SK-N-SH treated with all-trans-retinoic acid at 6 μM for 48 hours (cell line): ENCODE data around the gene APOB.

Experiments
- ATAC-seq: fragments of 200-7000 bp; cut with Tn5 transposase; 3 replicates; pipeline ENCODE4 v1.9.1; 2020; ENCODE audit warnings: mild to moderate bottlenecking, moderate library complexity
- ARNTL ChIP-seq: fragments of 450-650 bp; formaldehyde crosslinking; IDR thresholded peaks from 2 replicates; pipeline ENCODE4 v1.5.0; 2020; ENCODE audit warnings: low read depth, mild to moderate bottlenecking, moderate library complexity, borderline replicate concordance
- BACH2 ChIP-seq: fragments of 250-450 bp; sonication (Bioruptor Pico); IDR thresholded peaks from 2 replicates; pipeline ENCODE4 v1.9.0; 2021; ENCODE audit warnings: mild to moderate bottlenecking, borderline replicate concordance
- CREB5 ChIP-seq: fragments of 250-450 bp; sonication (Bioruptor Pico); IDR thresholded peaks from 2 replicates; pipeline ENCODE4 v1.5.1; 2020; ENCODE audit warnings: low read depth, mild to moderate bottlenecking, moderate library complexity
- CSDC2 ChIP-seq: fragments of 250-450 bp; sonication (Bioruptor Pico); IDR thresholded peaks from 2 replicates; pipeline ENCODE4 v1.5.0; 2020; ENCODE audit warnings: mild to moderate bottlenecking, moderate library complexity
- CSRNP3 ChIP-seq: fragments of 250-450 bp; sonication (Bioruptor Pico); IDR thresholded peaks from 2 replicates; pipeline ENCODE4 v1.5.1; 2021; ENCODE audit warnings: mild to moderate bottlenecking, moderate library complexity
- ESRRG ChIP-seq: fragments of 250-450 bp; sonication (Bioruptor Pico); IDR thresholded peaks from 2 replicates; pipeline ENCODE4 v1.6.1; 2021; ENCODE audit warnings: mild to moderate bottlenecking
- GLIS3 ChIP-seq: fragments of 250-450 bp; sonication (Bioruptor Pico); IDR thresholded peaks from 2 replicates; pipeline ENCODE4 v1.5.0; 2020; ENCODE audit warnings: mild to moderate bottlenecking, moderate library complexity
- ISL1 ChIP-seq: fragments of 250-450 bp; sonication (Bioruptor Pico); IDR thresholded peaks from 2 replicates; pipeline ENCODE4 v2.1.2; 2022; ENCODE audit warnings: mild to moderate bottlenecking, moderate library complexity
- OSR1 ChIP-seq: fragments of 250-450 bp; sonication (Bioruptor Pico); IDR thresholded peaks from 2 replicates; pipeline ENCODE4 v1.8.0; 2022; ENCODE audit warnings: moderate library complexity, mild to moderate bottlenecking, inconsistent platforms
- POU6F1 ChIP-seq: fragments of 250-450 bp; sonication (Bioruptor Pico); IDR thresholded peaks from 2 replicates; pipeline ENCODE4 v1.8.0; 2021; ENCODE audit warnings: low read depth, mild to moderate bottlenecking, moderate library complexity, borderline replicate concordance
- RARB ChIP-seq: fragments of 250-450 bp; sonication (Bioruptor Pico); IDR thresholded peaks from 2 replicates; pipeline ENCODE4 v1.8.0; 2021; ENCODE audit warnings: mild to moderate bottlenecking, moderate library complexity
- SNAI2 ChIP-seq: fragments of 250-450 bp; sonication (Bioruptor Pico); IDR thresholded peaks from 2 replicates; pipeline ENCODE4 v1.5.0; 2020; ENCODE audit warnings: mild to moderate bottlenecking, moderate library complexity
- TOX ChIP-seq: fragments of 250-450 bp; sonication (Bioruptor Pico); IDR thresholded peaks from 2 replicates; pipeline ENCODE4 v1.8.0; 2021; ENCODE audit warnings: mild to moderate bottlenecking, moderate library complexity, borderline replicate concordance
- TSHZ2 ChIP-seq: fragments of 250-450 bp; sonication (Bioruptor Pico); IDR thresholded peaks from 2 replicates; pipeline ENCODE4 v1.5.0; 2020; ENCODE audit warnings: mild to moderate bottlenecking, moderate library complexity
- ZC3H10 ChIP-seq: fragments of 250-450 bp; sonication (Bioruptor Pico); IDR thresholded peaks from 2 replicates; pipeline ENCODE4 v1.5.1; 2021; ENCODE audit warnings: mild to moderate bottlenecking, moderate library complexity
- ZFP30 ChIP-seq: fragments of 450-650 bp; formaldehyde crosslinking; IDR thresholded peaks from 2 replicates; pipeline ENCODE4 v1.5.0; 2022; ENCODE audit warnings: mild to moderate bottlenecking, moderate library complexity
- ZNF565 ChIP-seq: fragments of 450-650 bp; formaldehyde crosslinking; conservative IDR thresholded peaks from 2 replicates; pipeline ENCODE4 v1.5.0; 2020; ENCODE audit warnings: low read depth, mild to moderate bottlenecking, moderate library complexity
- ZNF70 ChIP-seq: fragments of 450-650 bp; formaldehyde crosslinking; IDR thresholded peaks from 2 replicates; pipeline ENCODE4 v1.5.0; 2020; ENCODE audit warnings: mild to moderate bottlenecking, moderate library complexity
- ZNF8 ChIP-seq: fragments of 450-650 bp; formaldehyde crosslinking; IDR thresholded peaks from 2 replicates; pipeline ENCODE4 v1.5.0; 2020; ENCODE audit warnings: mild to moderate bottlenecking, moderate library complexity

The APOB gene

GRCh38 chr2:21036708-21037670, 6.9 kb downstream of the APOB start:
- no peak for TF ChIP-seq POU6F1 (CRISPR knock-in tag)
- TF ChIP-seq ISL1, result no peak
- no peak for TF ChIP-seq CSRNP3 (CRISPR knock-in tag)
- TF ChIP-seq SNAI2, result no peak
- no peak for TF ChIP-seq GLIS3 (CRISPR knock-in tag)
- no peak for TF ChIP-seq ARNTL
- TF ChIP-seq ZC3H10 (CRISPR knock-in tag), result no peak
- no peak for TF ChIP-seq ZNF70 (CRISPR knock-in tag)
- no peak for TF ChIP-seq RARB
- no peak for TF ChIP-seq ZNF565 (CRISPR knock-in tag)
- TF ChIP-seq OSR1 (CRISPR knock-in tag), result no peak
- no peak for ATAC-seq

- ATAC-seq, result no peak
- TF ChIP-seq ZC3H10 (CRISPR knock-in tag) (no peak), RARB (no peak), ZFP30 (no peak), CREB5 (CRISPR knock-in tag) (no peak), TSHZ2 (no peak), ESRRG (CRISPR knock-in tag) (no peak), SNAI2 (no peak), BACH2 (CRISPR knock-in tag) (no peak), ZNF8 (CRISPR knock-in tag) (no peak), CSRNP3 (CRISPR knock-in tag) (no peak), CSDC2 (CRISPR knock-in tag) (no peak), ZNF565 (CRISPR knock-in tag) (no peak), TOX (CRISPR knock-in tag) (no peak), POU6F1 (CRISPR knock-in tag) (no peak), ZNF70 (CRISPR knock-in tag) (no peak)
Measured at GRCh38 chr2:21035974-21036707, 7.7 kb downstream of the APOB start.
